ENCODE data around the gene ABCC3.

DNA sequence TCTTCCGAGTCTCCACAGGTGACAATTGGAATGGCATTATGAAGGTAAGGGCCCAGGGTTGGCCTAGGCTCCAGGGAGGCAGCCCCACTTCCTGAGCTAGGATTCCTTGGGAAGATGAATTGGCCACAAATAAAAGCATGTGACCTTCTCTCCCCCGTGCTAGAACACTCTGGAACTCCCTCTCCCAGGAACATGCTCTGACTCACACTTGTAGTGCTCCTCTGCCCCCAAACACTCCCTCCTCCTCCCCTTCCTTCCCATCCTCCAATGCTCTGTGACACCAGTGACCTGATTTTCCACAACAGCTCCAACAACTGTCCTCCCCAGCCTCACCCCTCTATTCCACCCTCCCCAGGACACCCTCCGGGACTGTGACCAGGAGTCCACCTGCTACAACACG lies 16.4 kb upstream of the ABCC3 start:
- TF ChIP-seq POLR2AphosphoS5 (IDR thresholded peaks at IDR 0.05; ENCODE audit: borderline replicate concordance, low read depth, low read length) (no peak), EZH2 (IDR thresholded peaks at IDR 0.05) (no peak)
